ENCODE results near the gene PIM1.

- TF ChIP-seq GABPA (tag; conservative IDR thresholded peaks at IDR 0.05; ENCODE audit: low read depth) (no peak), ZNF586 (CRISPR knock-in tag; conservative IDR thresholded peaks at IDR 0.05) (no peak), SLC30A9 (CRISPR knock-in tag; IDR thresholded peaks at IDR 0.05) (no peak), MYNN (IDR thresholded peaks at IDR 0.05) (no peak), MYNN (CRISPR knock-in tag; IDR thresholded peaks at IDR 0.05) (no peak), KLF10 (CRISPR knock-in tag; IDR thresholded peaks at IDR 0.05) (no peak), CTCF (IDR thresholded peaks at IDR 0.05 in 2 of 3, conservative IDR thresholded peaks at IDR 0.05 in 1 of 3; ENCODE audit: insufficient read depth in 2 of 3, low read depth in 1 of 3, low read length in 3 of 3) (peak in 1 of 3 experiments; percentile 3; a peak in 1 of 6 replicates), GATA2 (CRISPR knock-in tag; IDR thresholded peaks at IDR 0.05) (no peak), RFX5 (IDR thresholded peaks at IDR 0.05; ENCODE audit: low read depth, low read length) (no peak), TAF15 (IDR thresholded peaks at IDR 0.05; ENCODE audit: low read depth, low read length) (no peak), MLX (CRISPR knock-in tag; conservative IDR thresholded peaks at IDR 0.05) (no peak), SIX5 (IDR thresholded peaks at IDR 0.05; ENCODE audit: borderline replicate concordance in 1 of 2, insufficient read depth in 1 of 2, low read depth in 1 of 2, low read length in 2 of 2) (no peak), RAD51 (IDR thresholded peaks at IDR 0.05; ENCODE audit: borderline replicate concordance, low read depth) (peak; percentile 16; the same call in 1 of the 2 replicates), REST (IDR thresholded peaks at IDR 0.05; ENCODE audit: borderline replicate concordance) (no peak), REST (CRISPR knock-in tag; IDR thresholded peaks at IDR 0.05; ENCODE audit: low read depth) (no peak), NR2C1 (IDR thresholded peaks at IDR 0.05) (peak; percentile 68), NR2C1 (tag; IDR thresholded peaks at IDR 0.05) (peak; percentile 63)
These were observed 34.2 kb downstream of the PIM1 start for GRCh38 chr6:37204014-37204751.
